Measurements from ENCODE around the gene SNW1.
"Not testable (repeated sequence)": the region's sequence is repeated elsewhere in the genome, so short reads cannot be mapped to it uniquely, and the experiment has no call there.

The SNW1 gene

GRCh38 chr14:77747425-77747824, 13.5 kb downstream of the SNW1 start:
- DNase-seq: not testable (repeated sequence)

DNA sequence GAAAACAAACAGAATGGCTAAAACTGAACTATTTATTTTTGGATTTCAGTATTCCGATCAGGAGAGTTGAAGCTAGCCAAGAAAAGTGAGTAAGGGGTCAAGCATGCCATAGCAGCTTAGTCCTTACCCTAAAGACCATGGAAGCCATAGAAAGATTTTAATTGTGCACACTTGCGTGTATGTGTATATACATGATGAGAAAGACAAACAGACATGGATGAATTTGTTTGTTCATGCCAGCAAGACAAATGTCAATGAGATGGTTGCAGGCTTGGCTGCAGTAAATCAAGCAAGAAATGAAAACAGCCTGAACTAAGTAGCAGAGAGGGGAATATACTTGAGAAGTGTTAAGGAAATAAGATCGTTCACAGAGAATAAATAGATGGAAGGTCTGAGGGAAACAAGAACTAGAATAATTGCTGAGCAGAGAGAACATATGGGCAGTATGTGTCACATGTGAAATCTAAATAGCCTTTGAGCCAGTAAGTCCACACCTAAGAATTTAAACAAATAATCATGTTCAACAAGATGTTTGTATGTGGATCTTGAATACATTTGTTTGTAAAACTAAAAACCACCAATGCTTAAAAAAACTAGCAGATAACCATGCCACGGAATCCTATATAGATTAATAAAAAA, 14.8 kb downstream of the SNW1 start:
- DNase-seq: peak; percentile 18

- DNase-seq: no peak
Observed at GRCh38 chr14:77741438-77741837, 19.5 kb downstream of the SNW1 start.

DNA sequence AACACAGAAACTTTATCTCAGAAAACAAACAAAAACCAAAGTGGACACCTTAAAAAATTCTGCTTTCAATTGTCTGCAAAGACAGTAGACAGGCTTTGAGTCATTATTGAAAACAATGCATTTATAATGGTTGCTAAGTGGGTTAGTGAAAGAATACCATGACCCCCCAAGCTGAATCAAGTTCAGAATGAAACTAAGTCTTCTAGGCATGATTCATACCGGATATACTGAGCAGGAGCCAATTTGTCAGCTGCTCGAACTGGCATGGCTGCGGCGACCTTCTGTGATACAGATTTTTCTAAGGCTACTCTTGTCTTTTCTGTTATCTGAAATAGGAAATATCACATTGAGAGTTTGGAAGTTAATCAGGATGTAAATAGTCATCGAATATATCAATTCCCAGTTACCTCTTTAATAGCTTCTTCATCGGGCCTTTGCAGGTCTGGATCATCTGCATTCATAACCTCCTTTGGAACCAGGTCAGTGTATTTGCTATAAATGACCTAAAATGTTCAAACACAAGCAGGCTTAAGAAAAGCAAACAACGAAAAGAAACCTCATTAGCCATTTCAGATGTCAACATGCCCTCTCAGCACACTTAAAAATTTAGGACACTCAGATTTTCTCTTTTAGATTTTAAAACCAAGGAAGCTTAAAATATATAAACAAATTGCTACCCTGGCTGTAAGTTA, 22.3 kb downstream of the SNW1 start:
- DNase-seq: no peak

- no peak for DNase-seq
Observed at GRCh38 chr14:77730976-77731497, 29.9 kb downstream of the SNW1 start.

DNA sequence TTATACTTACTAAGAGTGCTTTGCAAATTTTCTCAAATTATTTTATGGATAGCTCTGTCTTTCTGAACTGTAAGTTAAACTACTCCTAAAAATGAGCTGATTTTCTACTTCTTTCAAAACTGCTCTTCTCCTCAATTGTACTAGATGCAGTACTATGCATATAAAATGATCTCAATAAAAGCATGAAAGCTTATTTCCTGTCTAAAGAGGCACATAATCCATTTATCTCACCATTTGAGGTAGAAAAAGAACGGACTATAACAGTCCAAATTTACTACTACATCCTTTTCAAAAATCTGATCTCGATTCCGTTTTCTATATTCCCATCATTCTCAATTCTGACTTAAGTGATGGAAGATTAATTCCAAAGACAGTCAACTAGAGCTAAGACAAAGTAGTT, 38.7 kb downstream of the SNW1 start:
- DNase-seq: no peak

- DNase-seq: no peak
Observed at GRCh38 chr14:77721437-77721836, 39.5 kb downstream of the SNW1 start.

GRCh38 chr14:77717608-77718305, 43.2 kb downstream of the SNW1 start:
- no peak for DNase-seq

GRCh38 chr14:77714926-77715325, 46.0 kb downstream of the SNW1 start:
- no peak for DNase-seq

DNA sequence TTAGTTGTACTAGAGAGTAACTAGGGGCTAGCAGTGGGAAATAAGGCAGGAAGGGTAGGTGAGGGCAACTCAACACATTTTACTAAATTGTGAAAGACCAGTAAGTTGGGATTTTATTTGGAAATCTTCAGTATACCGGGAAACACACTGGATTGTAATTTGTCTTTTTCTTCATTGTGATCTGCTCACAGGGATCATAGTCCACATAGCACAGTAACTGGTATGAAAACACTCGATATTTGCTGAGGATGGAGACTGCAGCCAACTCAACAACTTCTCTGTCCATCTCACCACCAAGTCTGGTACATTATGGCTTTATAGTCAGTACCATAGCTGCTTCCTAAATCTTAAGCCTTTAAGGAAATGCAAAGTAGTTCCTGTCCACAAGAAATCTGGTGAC, 50.6 kb downstream of the SNW1 start:
- no peak for DNase-seq

GRCh38 chr14:77709412-77709811, 51.5 kb downstream of the SNW1 start:
- DNase-seq: no peak

- no peak for DNase-seq
Observed at GRCh38 chr14:77708749-77709148, 52.2 kb downstream of the SNW1 start.

DNA sequence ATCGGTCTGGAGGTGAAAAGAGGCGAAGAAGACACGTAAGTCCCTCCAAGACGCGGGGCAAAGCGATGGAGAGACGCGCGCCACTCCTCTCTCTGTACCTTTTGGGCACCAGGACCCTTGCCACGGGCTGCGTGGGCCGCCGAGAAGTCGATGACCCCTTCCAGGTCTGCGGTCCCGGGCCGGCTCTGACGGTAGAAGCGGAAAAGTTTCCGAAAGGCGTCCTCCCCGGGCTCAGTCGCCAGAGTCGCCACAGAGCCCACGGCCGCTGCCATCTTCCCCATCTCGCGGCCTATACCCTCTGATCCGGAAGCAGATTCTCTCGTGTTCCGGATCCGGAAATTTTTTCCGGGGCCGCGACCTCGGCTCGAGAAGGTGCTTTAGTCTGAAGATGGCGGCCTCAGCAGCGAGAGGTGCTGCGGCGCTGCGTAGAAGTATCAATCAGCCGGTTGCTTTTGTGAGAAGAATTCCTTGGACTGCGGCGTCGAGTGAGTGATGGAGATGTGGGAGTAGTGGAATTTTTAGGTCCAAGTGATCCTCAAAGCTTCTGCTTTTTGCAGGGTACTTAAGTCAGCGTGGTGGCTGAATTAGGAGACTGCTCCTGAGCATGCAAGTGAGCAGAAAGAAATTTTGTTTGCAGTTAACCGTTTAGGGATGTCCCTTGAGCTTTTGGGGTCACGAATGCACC, 53.1 kb downstream of the SNW1 start, which contains the start of the genes ALKBH1 and SLIRP:
Gene ALKBH1 (minus strand): TSS at position 300 of the 685 bp plus-strand sequence. CDS start 19 bp downstream, at position 281.
Gene SLIRP (plus strand): TSS at position 380 of the 685 bp plus-strand sequence. CDS start 9 bp downstream, at position 389.
- DNase-seq: peak; percentile 48

DNA sequence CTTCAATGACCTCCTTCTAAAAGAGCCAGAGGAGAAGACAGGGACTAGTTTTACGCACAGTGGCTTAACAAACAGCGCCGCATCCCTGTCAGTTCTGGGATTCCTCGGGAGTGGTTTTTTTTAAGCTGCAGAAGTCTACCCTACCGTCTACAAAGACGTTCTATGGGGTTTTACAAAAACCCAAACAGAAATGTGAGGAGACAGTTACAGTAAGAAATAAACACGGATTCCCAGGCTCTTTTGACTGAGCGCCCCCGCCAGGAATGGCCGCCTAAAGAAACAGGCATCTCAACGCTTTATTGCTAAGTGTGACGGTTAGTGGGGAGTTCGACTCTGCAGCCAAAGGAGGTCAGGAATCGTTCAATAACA, 53.6 kb downstream of the SNW1 start:
- no peak for DNase-seq

DNA sequence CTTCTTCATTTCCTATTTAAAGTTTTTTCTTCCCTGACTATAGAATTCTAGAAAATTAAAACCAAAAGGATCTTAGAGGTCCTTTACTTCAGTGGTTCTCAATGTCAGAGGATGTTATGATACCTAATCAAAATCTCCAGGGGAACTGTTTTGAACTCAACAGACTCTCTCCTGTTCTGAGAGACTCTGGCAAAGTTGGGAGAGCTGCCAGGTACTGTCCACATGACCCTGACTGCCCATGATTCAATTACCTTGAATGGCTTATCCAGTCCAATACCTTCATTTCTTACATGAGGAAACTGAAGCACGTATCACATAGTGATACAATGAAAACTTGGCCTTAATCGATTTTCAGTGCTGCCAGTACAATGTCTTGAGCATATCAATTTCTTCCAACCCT, 69.7 kb downstream of the SNW1 start:
- DNase-seq: no peak

- DNase-seq: no peak
Observed at GRCh38 chr14:77682158-77682553, 78.8 kb downstream of the SNW1 start.

GRCh38 chr14:77681196-77682157, 79.5 kb downstream of the SNW1 start:
- peak; percentile 25 for DNase-seq

GRCh38 chr14:77674931-77675330, 86.0 kb downstream of the SNW1 start:
- DNase-seq: no peak

DNA sequence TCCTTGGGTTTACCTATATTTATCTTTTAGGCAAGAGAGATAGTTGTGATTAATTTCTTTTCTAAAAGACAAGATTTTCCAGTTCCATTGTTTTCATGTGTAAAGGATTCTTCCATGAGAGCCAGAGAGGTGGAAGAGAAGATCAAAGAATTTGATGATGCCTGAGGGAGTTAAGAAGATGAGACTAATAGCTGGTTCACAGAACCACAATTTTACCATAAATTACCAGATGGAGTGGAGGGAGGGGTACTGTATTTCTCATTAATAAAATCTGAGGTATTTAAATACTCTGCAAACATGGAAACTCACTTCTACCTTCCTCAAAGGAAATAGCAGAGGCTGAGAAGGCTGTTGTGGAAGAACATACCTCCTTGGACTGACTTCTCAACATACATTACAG, 87.8 kb downstream of the SNW1 start:
- no peak for DNase-seq
